SK-N-SH (cell line): Measurements from ENCODE around the gene LOC101059915.

Experiments used
- CTCF ChIA-PET: fragments of 300-600, 350-600 bp; formaldehyde crosslinking; extraction: SDS; loops from one replicate; lab custom pipeline; 2021; lab: Yijun Ruan, JAX
- POLR2A ChIA-PET: fragments of 350-600 bp; sonication (Branson Sonifier 250); formaldehyde crosslinking; extraction: SDS; loops from one replicate; lab custom pipeline; 2020; ENCODE audit warnings: antibody characterized with exemption, inconsistent platforms; lab: Yijun Ruan, JAX
- DNase-seq: peaks from one replicate; pipeline ENCODE4 v3.0.0; 2012
- H2AFZ ChIP-seq: fragments of 200-600 bp; sonication (generic); 2 replicates; pipeline ENCODE4 v1.8.1; 2016; ENCODE audit warnings: antibody characterized with exemption, mild to moderate bottlenecking, low read depth
- H3F3A ChIP-seq: fragments of 200-600 bp; sonication (generic); replicated peaks from 2 replicates; pipeline ENCODE3; 2016; ENCODE audit warnings: antibody characterized with exemption, mild to moderate bottlenecking; ENCODE audit not compliant: insufficient read depth
- H3K27ac ChIP-seq, 2 experiments: fragments of 200-500 bp in 1 of 2; fragments of 200-600 bp in 1 of 2; sonication (Bioruptor generic) in 1 of 2; sonication (generic), shearing (Covaris generic) in 1 of 2; 2 replicates each; pipeline versions ENCODE4 v1.5.1 to v1.6.1; 2014 to 2016; ENCODE audit warnings: low read depth in 2 of 2, inconsistent platforms in 1 of 2, low read length in 1 of 2, mild to moderate bottlenecking in 1 of 2, mixed read lengths in 1 of 2
- H3K27me3 ChIP-seq: fragments of 200-600 bp; sonication (generic), shearing (Covaris generic); 2 replicates; pipeline ENCODE4 v1.6.1; 2016; ENCODE audit warnings: mixed run types; ENCODE audit not compliant: insufficient read depth
- H3K36me3 ChIP-seq, 2 experiments: fragments of 200-500 bp in 1 of 2; fragments of 200-600 bp in 1 of 2; sonication (Bioruptor generic) in 1 of 2; sonication (generic) in 1 of 2; replicated peaks in 1 of 2; 2 replicates each; pipeline versions ENCODE3 to v1.5.1; 2014 to 2016; ENCODE audit warnings: low read length in 1 of 2, mild to moderate bottlenecking in 1 of 2; ENCODE audit not compliant: insufficient read depth in 2 of 2, control insufficient read depth in 1 of 2
- H3K4me1 ChIP-seq, 2 experiments: fragments of 200-500 bp in 1 of 2; fragments of 200-600 bp in 1 of 2; sonication (Bioruptor generic) in 1 of 2; sonication (generic), shearing (Covaris generic) in 1 of 2; 2 replicates each; pipeline versions ENCODE4 v1.5.1 to v1.6.1; 2014 to 2016; ENCODE audit warnings: low read depth in 1 of 2, low read length in 1 of 2, mixed run types in 1 of 2; ENCODE audit not compliant: insufficient read depth in 2 of 2, control insufficient read depth in 1 of 2
- H3K4me2 ChIP-seq: fragments of 200-600 bp; sonication (generic), shearing (Covaris generic); 2 replicates; pipeline ENCODE4 v1.6.1; 2017; ENCODE audit warnings: mixed run types
- H3K4me3 ChIP-seq, 2 experiments: fragments of 200-500 bp in 1 of 2; fragments of 200-600 bp in 1 of 2; sonication (Bioruptor generic) in 1 of 2; sonication (generic), shearing (Covaris generic) in 1 of 2; 2 replicates each; pipeline versions ENCODE4 v1.5.1 to v1.8.1; 2014 to 2016; ENCODE audit warnings: low read depth in 2 of 2, inconsistent platforms in 1 of 2, low read length in 1 of 2, mild to moderate bottlenecking in 1 of 2, mixed read lengths in 1 of 2, moderate library complexity in 1 of 2
- H3K79me2 ChIP-seq: fragments of 200-600 bp; sonication (generic); 2 replicates; pipeline ENCODE4 v1.8.1; 2017; ENCODE audit warnings: mild to moderate bottlenecking; ENCODE audit not compliant: insufficient read depth
- H3K9ac ChIP-seq: fragments of 200-600 bp; sonication (generic); 2 replicates; pipeline ENCODE4 v1.6.1; 2017; ENCODE audit warnings: mixed run types
- H3K9me2 ChIP-seq: fragments of 200-600 bp; sonication (generic); 2 replicates; pipeline ENCODE4 v1.6.1; 2017; ENCODE audit warnings: mixed run types
- H3K9me3 ChIP-seq: fragments of 200-600 bp; sonication (generic); 2 replicates; pipeline ENCODE4 v1.6.1; 2017; ENCODE audit warnings: mixed run types, mild to moderate bottlenecking, moderate library complexity
- H4K20me1 ChIP-seq: fragments of 200-600 bp; sonication (generic); 2 replicates; pipeline ENCODE4 v1.6.1; 2017; ENCODE audit warnings: mild to moderate bottlenecking, mixed run types; ENCODE audit not compliant: insufficient read depth
- CTCF ChIP-seq: fragments of 200-600 bp; sonication (generic); IDR thresholded peaks from 2 replicates; pipeline ENCODE4 v1.6.1; 2017; ENCODE audit warnings: antibody characterized with exemption, mild to moderate bottlenecking, moderate library complexity
- EP300 ChIP-seq, 2 experiments: IDR thresholded peaks; 2 replicates each; pipeline versions ENCODE4 v1.4.0 to v1.6.1; 2012; ENCODE audit warnings: borderline replicate concordance in 1 of 2, low read depth in 1 of 2, low read length in 1 of 2
- FOSL2 ChIP-seq: IDR thresholded peaks from 2 replicates; pipeline ENCODE4 v1.4.0; 2012; ENCODE audit warnings: low read depth, mild to moderate bottlenecking, moderate library complexity, borderline replicate concordance
- GATA2 ChIP-seq: sonication (generic); formaldehyde crosslinking; IDR thresholded peaks from 2 replicates; pipeline ENCODE4 v1.5.0; 2020; ENCODE audit warnings: mild to moderate bottlenecking, missing genetic modification reagents
- MEF2A ChIP-seq: IDR thresholded peaks from 2 replicates; pipeline ENCODE4 v1.4.0; 2012; ENCODE audit warnings: low read depth, borderline replicate concordance
- MXI1 ChIP-seq: IDR thresholded peaks from 2 replicates; pipeline ENCODE4 v1.6.1; 2012; ENCODE audit warnings: mild to moderate bottlenecking, low read depth, low read length, improper control_type of control experiment
- NFIC ChIP-seq: IDR thresholded peaks from 2 replicates; pipeline ENCODE4 v1.4.0; 2012; ENCODE audit warnings: borderline replicate concordance
- NRF1 ChIP-seq: IDR thresholded peaks from 2 replicates; pipeline ENCODE4 v1.6.1; 2012; ENCODE audit warnings: low read depth, mild to moderate bottlenecking, low read length
- RAD21 ChIP-seq: IDR thresholded peaks from 2 replicates; pipeline ENCODE4 v1.6.1; 2012; ENCODE audit warnings: mild to moderate bottlenecking, low read length
- REST ChIP-seq: IDR thresholded peaks from 2 replicates; pipeline ENCODE4 v1.6.1; 2012; ENCODE audit warnings: mild to moderate bottlenecking, low read depth, low read length, moderate library complexity
- RFX5 ChIP-seq: IDR thresholded peaks from 2 replicates; pipeline ENCODE4 v1.6.1; 2012; ENCODE audit warnings: mild to moderate bottlenecking, improper control_type of control experiment, low read length
- SIN3A ChIP-seq: IDR thresholded peaks from 2 replicates; pipeline ENCODE4 v1.6.1; 2012; ENCODE audit warnings: low read depth, mild to moderate bottlenecking, low read length, moderate library complexity, borderline replicate concordance
- SMC3 ChIP-seq: IDR thresholded peaks from 2 replicates; pipeline ENCODE4 v1.6.1; 2012; ENCODE audit warnings: low read depth, low read length, improper control_type of control experiment
- TAF1 ChIP-seq: IDR thresholded peaks from 2 replicates; pipeline ENCODE4 v1.6.1; 2012; ENCODE audit warnings: low read depth, mild to moderate bottlenecking, low read length, moderate library complexity, borderline replicate concordance
- USF1 ChIP-seq: IDR thresholded peaks from 2 replicates; pipeline ENCODE4 v1.4.0; 2012; ENCODE audit warnings: low read depth, borderline replicate concordance
- WGBS: methylation state at CpG from one replicate; pipeline ENCODE4 v1.1.6; 2017; ENCODE audit warnings: low lambda C conversion rate; 5-methylcytosine and 5-hydroxymethylcytosine counted together

The LOC101059915 gene

DNA sequence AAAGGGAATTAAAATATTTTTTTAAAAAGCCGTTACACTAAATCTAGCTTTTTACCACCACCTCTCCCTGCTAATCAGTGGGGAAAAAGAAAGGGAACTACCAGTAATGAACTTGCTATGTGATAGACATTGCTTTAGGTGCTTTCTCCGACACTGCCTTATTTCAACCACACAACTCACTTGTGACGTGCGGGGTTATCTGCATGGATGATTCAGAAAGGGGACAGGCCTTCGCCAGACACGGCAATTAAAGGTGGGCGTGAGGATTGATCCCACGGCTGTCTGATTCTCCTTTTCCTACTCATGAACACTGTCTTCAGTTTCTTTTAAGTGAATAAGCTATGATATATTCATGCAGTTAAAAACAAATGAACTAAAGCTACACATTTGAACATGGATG is 48.2 kb upstream of the LOC101059915 start:
- no peak overlapping the region for H3K4me3 ChIP-seq
- no peaks in the 10 kb centered on the region for H3K4me1 ChIP-seq
- no peaks in the 10 kb centered on the region for H3K79me2 ChIP-seq
- no peaks in the 10 kb centered on the region for H3K9me2 ChIP-seq
- ChIA-PET CTCF (interaction anchor here (0.6 kb wide), 1 partner anchor 1162 kb away, joined by 3 read pairs; no protein-coding TSS in a partner anchor), POLR2A (no interaction called here)
- H3K36me3 ChIP-seq = no peaks in the 10 kb centered on the region
- WGBS = 45% methylated on average over 8 of the region's 8 CpGs
- no peak for DNase-seq
- H3K9ac ChIP-seq = no peak overlapping the region
- H2AFZ ChIP-seq = no peak overlapping the region
- H3K4me2 ChIP-seq = no peak overlapping the region
- H3K9me3 ChIP-seq = no peaks in the 10 kb centered on the region
- H3F3A ChIP-seq = no peaks in the 10 kb centered on the region
- TF ChIP-seq MEF2A = no peak
- no peak for TF ChIP-seq REST
- TF ChIP-seq CTCF = no peak
- no peak for TF ChIP-seq SMC3
- no peak for TF ChIP-seq FOSL2
- no peak for TF ChIP-seq NFIC
- TF ChIP-seq TAF1 = no peak
- no peak for TF ChIP-seq GATA2 (CRISPR knock-in tag)
- no peak for TF ChIP-seq EP300 (IDR thresholded peaks at IDR 0.05; ENCODE audit: borderline replicate concordance in 1 of 2, low read depth in 1 of 2, low read length in 1 of 2)
- TF ChIP-seq MXI1 = no peak
- TF ChIP-seq SIN3A = no peak
- TF ChIP-seq USF1 = no peak
- TF ChIP-seq RAD21 = no peak
- no peak for TF ChIP-seq NRF1
- TF ChIP-seq RFX5 = no peak
- no peaks in the 10 kb centered on the region; the same call in 1 of the 2 replicates for H3K27me3 ChIP-seq
- no peak overlapping the region for H3K27ac ChIP-seq
- no peaks in the 10 kb centered on the region for H4K20me1 ChIP-seq
